HFFc6 (cell line): ENCODE measurements around the gene ANTXR2. TPM values are rescaled to one million over a fixed set of nuclear protein-coding genes. Genes with fewer than 3 reads are reported as not detected.
"Not testable (repeated sequence)": the region's sequence is repeated elsewhere in the genome, so short reads cannot be mapped to it uniquely, and the experiment has no call there.

ENCODE experiments used
- DNase-seq: peaks from one replicate; pipeline ENCODE4 v3.0.0-alpha.2; 2018
- H3K27ac Mint-ChIP-seq: 2 replicates; pipeline ENCODE4 v1.8.0; 2020; ENCODE audit warnings: mild to moderate bottlenecking, mixed read lengths
- H3K27me3 Mint-ChIP-seq: 2 replicates; pipeline ENCODE4 v1.8.0; 2021; ENCODE audit warnings: mild to moderate bottlenecking, moderate library complexity, mixed read lengths; ENCODE audit not compliant: insufficient read depth
- H3K36me3 Mint-ChIP-seq: 2 replicates; pipeline ENCODE4 v1.8.0; 2021; ENCODE audit warnings: low read depth, mixed read lengths
- H3K4me1 Mint-ChIP-seq: 2 replicates; pipeline ENCODE4 v1.8.0; 2020; ENCODE audit warnings: low read depth, mixed read lengths
- H3K4me3 Mint-ChIP-seq: 2 replicates; pipeline ENCODE4 v1.8.0; 2020; ENCODE audit warnings: mild to moderate bottlenecking, moderate library complexity, mixed read lengths
- H3K9me3 Mint-ChIP-seq: 2 replicates; pipeline ENCODE4 v1.8.0; 2020; ENCODE audit warnings: mild to moderate bottlenecking, mixed read lengths
- CTCF ChIP-seq: fragments of 200-600 bp; sonication (generic); IDR thresholded peaks from 2 replicates; pipeline ENCODE4 v1.5.0; 2021; ENCODE audit warnings: antibody characterized with exemption, mild to moderate bottlenecking
- total RNA-seq, 6 experiments: library from RNA; stranded (reverse); fragmentation: NEBNext Ultra II Directional; extraction: Animal tissue kit (Norgen Biotek cat#: 25700); gene quantifications; 2 replicates in 1 of 6; 3 replicates in 5 of 6; pipeline ENCODE4 v1.2.3, GENCODE V29; 2021

The ANTXR2 gene
- total RNA-seq, 6 experiments from 2014 or later, result 137 to 198 (median 144) TPM

DNA sequence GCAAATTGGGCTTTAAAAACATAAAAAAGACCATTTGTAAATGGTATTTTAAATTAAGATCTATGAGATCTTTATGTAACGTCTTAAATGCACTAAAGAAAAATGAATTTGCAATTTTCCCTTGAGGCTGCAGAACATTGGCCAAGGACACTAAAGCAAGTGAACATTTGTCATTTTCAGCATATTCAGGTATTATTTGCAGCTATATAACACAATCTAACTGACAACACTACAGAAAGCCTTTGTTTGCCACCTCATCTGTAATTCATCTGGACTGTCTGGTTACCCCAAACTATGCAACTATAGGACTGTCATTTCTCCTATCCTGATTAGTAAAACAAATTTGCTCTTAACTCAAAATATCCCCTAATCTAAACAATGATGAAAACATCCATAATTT lies 74.8 kb downstream of the ANTXR2 start:
- Mint-ChIP-seq H3K9me3 (no peaks in the 10 kb centered on the region; the same call in 1 of the 2 replicates), H3K27me3 (no peaks in the 10 kb centered on the region), H3K36me3 (peaks cover 47% of the 10 kb centered on the region), H3K4me1 (peaks cover 29% of the 10 kb centered on the region), H3K4me3 (no peak overlapping the region), H3K27ac (no peak overlapping the region)
- DNase-seq, result no peak
- TF ChIP-seq CTCF, result no peak

DNA sequence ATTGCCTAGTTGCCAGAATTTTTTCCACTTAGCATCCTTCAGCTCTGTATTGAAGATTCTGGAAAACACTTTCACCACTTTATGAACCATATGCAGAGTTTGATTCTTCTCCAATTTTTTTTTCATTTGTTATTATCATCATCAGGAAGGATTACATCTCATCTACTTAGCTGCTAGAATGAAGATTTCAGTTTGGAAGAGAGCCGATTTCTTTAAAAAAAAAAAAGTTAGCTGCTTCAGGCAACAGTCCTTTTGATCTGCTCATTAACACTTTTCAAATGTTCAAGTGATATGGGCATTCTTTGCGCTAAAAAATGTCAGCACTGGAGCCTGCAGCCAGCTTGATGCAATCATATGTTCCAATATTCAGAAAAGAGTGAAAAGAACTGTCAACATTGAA lies 76.2 kb downstream of the ANTXR2 start:
- Mint-ChIP-seq H3K36me3 (peaks cover 48% of the 10 kb centered on the region), H3K27me3 (no peaks in the 10 kb centered on the region), H3K4me3 (no peak overlapping the region), H3K27ac (no peak overlapping the region; the same call in 1 of the 2 replicates), H3K4me1 (peaks cover 36% of the 10 kb centered on the region), H3K9me3 (no peaks in the 10 kb centered on the region; the same call in 1 of the 2 replicates)
- DNase-seq, result no peak
- no peak for TF ChIP-seq CTCF

- no peak for TF ChIP-seq CTCF
- Mint-ChIP-seq H3K4me3 (no peak overlapping the region), H3K27me3 (no peaks in the 10 kb centered on the region), H3K9me3 (no peaks in the 10 kb centered on the region), H3K4me1 (peaks cover 47% of the 10 kb centered on the region), H3K27ac (no peak overlapping the region; the same call in 1 of the 2 replicates), H3K36me3 (peaks cover 59% of the 10 kb centered on the region)
- DNase-seq, result no peak
Measured at GRCh38 chr4:79993476-79993875, 79.6 kb downstream of the ANTXR2 start.

- peaks cover 48% of the 10 kb centered on the region for H3K4me1 Mint-ChIP-seq
- H3K36me3 Mint-ChIP-seq, result peaks cover 60% of the 10 kb centered on the region
- H3K27ac Mint-ChIP-seq, result no peak overlapping the region
- H3K27me3 Mint-ChIP-seq, result no peaks in the 10 kb centered on the region
- DNase-seq, result no peak
- H3K9me3 Mint-ChIP-seq, result no peaks in the 10 kb centered on the region
- H3K4me3 Mint-ChIP-seq, result no peak overlapping the region
- TF ChIP-seq CTCF, result no peak
Measured at GRCh38 chr4:79991601-79992000, 81.4 kb downstream of the ANTXR2 start.

DNA sequence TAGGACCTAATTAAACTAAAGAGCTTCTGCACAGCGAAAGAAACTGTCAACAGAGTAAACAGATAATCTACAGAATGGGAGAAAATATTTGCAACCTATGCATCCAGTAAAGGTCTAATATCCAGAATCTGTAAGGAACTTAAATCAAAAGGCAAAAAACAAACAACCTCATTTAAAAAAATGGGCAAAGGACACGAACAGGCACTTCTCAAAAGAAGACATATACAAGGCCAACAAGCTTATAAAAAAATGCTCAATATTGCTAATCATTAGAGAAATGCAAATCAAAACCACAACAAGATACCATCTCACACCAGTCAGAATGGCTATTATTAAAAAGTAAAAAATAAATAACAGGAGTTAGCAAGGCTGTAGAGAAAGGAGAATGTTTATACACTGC lies 81.9 kb downstream of the ANTXR2 start:
- H3K4me3 Mint-ChIP-seq, H3K27ac Mint-ChIP-seq, H3K9me3 Mint-ChIP-seq, DNase-seq, H3K27me3 Mint-ChIP-seq: not testable (repeated sequence)
- Mint-ChIP-seq H3K4me1 (peaks cover 47% of the 10 kb centered on the region), H3K36me3 (peaks cover 57% of the 10 kb centered on the region)

DNA sequence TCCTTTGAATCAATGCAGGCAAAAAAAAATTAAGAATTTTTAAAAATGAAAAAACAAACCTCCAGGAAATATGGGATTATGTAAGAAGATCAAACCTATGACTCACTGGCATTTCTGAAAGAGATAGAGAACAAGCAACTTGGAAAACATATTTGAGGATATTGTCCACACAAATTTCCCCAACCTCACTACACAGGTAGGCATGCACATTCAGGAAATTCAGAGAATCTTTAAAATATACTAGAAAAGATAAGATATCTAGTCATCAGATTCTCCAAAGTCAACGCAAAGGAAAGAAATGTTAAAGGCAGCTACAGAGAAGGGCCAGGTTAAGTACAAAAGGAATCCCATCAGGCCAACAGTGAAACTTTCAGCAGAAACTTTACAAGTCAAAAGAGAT lies 85.6 kb downstream of the ANTXR2 start:
- Mint-ChIP-seq H3K36me3 (peaks cover 34% of the 10 kb centered on the region), H3K9me3 (no peaks in the 10 kb centered on the region), H3K27ac (peak overlapping the region; percentile 19; the same call in 1 of the 2 replicates), H3K4me1 (peaks cover 54% of the 10 kb centered on the region), H3K4me3 (no peak overlapping the region), H3K27me3 (no peaks in the 10 kb centered on the region)
- TF ChIP-seq CTCF, result no peak
- DNase-seq, result no peak
